NCI-H2171 treated with DMSO at 0.1 percent for 48 hours (cell line): ENCODE measurements around the gene CMTR1.

ENCODE experiments used
- DNase-seq: peaks from one replicate; lab custom pipeline; 2025; lab: John Stamatoyannopoulos, UW

The CMTR1 gene

GRCh38 chr6:37479266-37479854, 46.3 kb downstream of the CMTR1 start:
- no peak for DNase-seq

GRCh38 chr6:37480118-37480736, 47.2 kb downstream of the CMTR1 start:
- DNase-seq, result no peak

- no peak for DNase-seq
Measured at GRCh38 chr6:37480951-37481534, 48.0 kb downstream of the CMTR1 start.

GRCh38 chr6:37481711-37482605, 48.9 kb downstream of the CMTR1 start:
- no peak for DNase-seq

GRCh38 chr6:37482606-37483251, 49.7 kb downstream of the CMTR1 start:
- no peak for DNase-seq

GRCh38 chr6:37483252-37483901, 50.4 kb downstream of the CMTR1 start:
- DNase-seq, result no peak

- DNase-seq, result peak; percentile 78
Measured at GRCh38 chr6:37483917-37484785, 51.1 kb downstream of the CMTR1 start.

- DNase-seq, result no peak
Measured at GRCh38 chr6:37484786-37485170, 51.8 kb downstream of the CMTR1 start.

GRCh38 chr6:37485291-37485702, 52.3 kb downstream of the CMTR1 start:
- peak; percentile 36 for DNase-seq

GRCh38 chr6:37486121-37486839, 53.3 kb downstream of the CMTR1 start:
- DNase-seq, result no peak

- DNase-seq, result peak; percentile 39
Measured at GRCh38 chr6:37487591-37488380, 54.8 kb downstream of the CMTR1 start.

GRCh38 chr6:37488476-37488875, 55.5 kb downstream of the CMTR1 start:
- no peak for DNase-seq

- peak; percentile 79 for DNase-seq
Measured at GRCh38 chr6:37489697-37490336, 56.8 kb downstream of the CMTR1 start.

- DNase-seq, result no peak
Measured at GRCh38 chr6:37490536-37491170, 57.6 kb downstream of the CMTR1 start.

- DNase-seq, result no peak
Measured at GRCh38 chr6:37491171-37491829, 58.3 kb downstream of the CMTR1 start.

- DNase-seq, result no peak
Measured at GRCh38 chr6:37491830-37492208, 58.8 kb downstream of the CMTR1 start.

GRCh38 chr6:37492236-37492972, 59.4 kb downstream of the CMTR1 start:
- DNase-seq, result peak; percentile 88
